ENCODE data around the gene SGO1. TPM values are rescaled to one million over a fixed set of nuclear protein-coding genes. Genes with fewer than 3 reads are reported as not detected.

Gene SGO1
- total RNA-seq (under 1 TPM; 0.38 to 0.55 TPM), polyA plus RNA-seq (under 1 TPM; 0.50 to 0.59 TPM)

DNA sequence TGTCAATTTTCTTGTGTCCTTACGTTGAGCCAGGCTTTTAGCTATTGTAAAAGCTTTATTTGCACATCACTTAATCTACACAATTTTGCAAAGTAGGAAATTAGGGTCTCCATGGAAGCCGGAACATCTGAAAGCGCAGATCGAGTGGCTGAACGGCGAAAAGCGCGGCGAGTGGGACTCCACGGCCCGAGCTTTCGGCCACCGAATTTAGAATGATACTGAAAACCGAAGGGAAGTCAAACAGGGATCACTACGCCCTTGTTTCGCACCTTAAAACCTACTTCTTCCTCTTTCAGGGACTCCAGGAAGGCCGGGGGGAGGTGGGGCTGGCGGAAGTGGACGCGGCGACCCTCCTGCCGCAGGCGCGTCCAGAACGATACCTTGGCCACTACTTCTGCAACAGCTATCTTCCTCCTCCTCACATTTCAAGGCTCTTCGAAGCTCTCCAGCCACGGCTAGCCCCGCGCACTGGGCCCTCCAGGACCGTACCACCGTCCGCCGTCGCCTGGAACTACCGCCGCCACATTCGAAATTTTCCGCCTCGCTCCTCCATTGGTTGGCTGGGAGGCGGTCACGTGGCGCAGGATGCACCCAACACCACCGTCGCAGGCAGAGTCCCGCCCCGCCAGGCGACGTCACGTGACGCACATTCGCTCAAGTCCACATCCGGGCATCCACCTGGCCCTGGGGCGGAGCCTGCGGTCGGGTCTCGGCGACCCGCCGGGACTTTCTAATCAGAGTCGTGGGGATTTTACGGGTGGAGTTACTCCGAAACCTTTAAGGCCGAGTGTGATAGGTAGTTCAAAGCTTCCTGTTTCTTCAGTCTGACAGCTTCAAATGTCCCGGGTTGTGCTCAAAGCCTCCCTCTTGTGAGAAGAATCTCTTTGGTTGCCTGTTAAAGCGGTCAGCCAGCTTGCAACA lies at the start of gene SGO1:
Gene SGO1, minus strand, starts transcription at position 528 of the 921 bp plus-strand sequence. CDS start 2,179 bp downstream, outside the sequence.
- Mint-ChIP-seq H3K27ac (no peak within 1 kb of the TSS), H3K9me3 (no peaks in the 10 kb centered on the region), H3K27me3 (no peaks in the 10 kb centered on the region), H3K4me3 (no peak within 1 kb of the TSS), H3K36me3 (no peaks in the 10 kb centered on the region), H3K4me1 (peaks cover 0 to 3% (median 0%) of the 10 kb centered on the region in 4 donors)
- intact Hi-C loops (cut with micrococcal nuclease): loop anchor here (1.0 to 5.0 kb wide), 5 partner anchors 84 to 1039 kb away; partner anchors contain the start of gene RAB5A
- Histone ChIP-seq H3K9me3 (ENCODE audit: control insufficient read depth in 1 of 2, low read length in 2 of 2) (no peaks in the 10 kb centered on the region), H3K4me1 (ENCODE audit: insufficient read depth, low read length) (peaks cover 28% of the 10 kb centered on the region), H3K27me3 (ENCODE audit: insufficient read depth, low read length) (no peaks in the 10 kb centered on the region), H3K27ac (ENCODE audit: low read depth, low read length) (peak within 1 kb of the TSS; percentile 93), H3K4me3 (ENCODE audit: low read length in 2 of 2) (peak within 1 kb of the TSS; percentile 69 to 92), H3K36me3 (ENCODE audit: insufficient read depth, low read length) (no peaks in the 10 kb centered on the region)
- ChIA-PET POLR2A (ENCODE audit: partially characterized antibody) (interaction anchor here (0.7 to 6.4 kb wide), 9 partner anchors 12 to 240 kb away, joined by 3 to 51 read pairs (median 4); partner anchors contain the start of genes KAT2B and RAB5A), CTCF (ENCODE audit: partially characterized antibody) (interaction anchor here (0.6 to 2.1 kb wide), 4 partner anchors 15 to 144 kb away, joined by 3 to 12 read pairs (median 3); no protein-coding TSS in a partner anchor)
- DNase-seq: peak; percentile 99 to 100 (median 100)

DNA sequence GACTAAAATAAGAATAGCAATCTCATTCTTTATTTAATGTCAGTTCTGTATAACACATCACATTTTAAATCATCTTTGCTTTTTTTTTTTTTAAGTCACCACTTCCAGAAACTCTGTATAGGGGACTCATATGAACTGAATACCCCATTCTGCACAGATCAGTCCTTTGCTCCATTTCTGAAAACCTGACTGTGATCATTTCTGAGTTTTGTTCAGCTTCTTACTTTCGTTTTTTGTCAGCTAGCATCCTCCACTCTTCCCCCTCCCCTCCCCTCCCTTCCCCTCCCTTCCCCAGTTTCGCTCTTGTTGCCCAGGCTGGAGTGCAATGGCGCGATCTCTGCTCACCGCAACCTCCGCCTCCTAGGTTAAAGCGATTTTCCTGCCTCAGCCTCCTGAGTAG lies 49.8 kb upstream of the SGO1 start:
- H3K9me3 Mint-ChIP-seq: peaks cover 0 to 8% (median 0%) of the 10 kb centered on the region in 8 donors
- H3K36me3 Mint-ChIP-seq: peaks cover 0 to 13% of the 10 kb centered on the region in 2 donors
- POLR2A ChIA-PET (ENCODE audit: partially characterized antibody): no interaction called here
- H3K27me3 Mint-ChIP-seq: no peaks in the 10 kb centered on the region
- Histone ChIP-seq H3K27ac (ENCODE audit: low read depth, low read length) (no peak overlapping the region), H3K4me1 (ENCODE audit: insufficient read depth, low read length) (no peaks in the 10 kb centered on the region), H3K9me3 (ENCODE audit: control insufficient read depth in 1 of 2, low read length in 2 of 2) (no peaks in the 10 kb centered on the region), H3K36me3 (ENCODE audit: insufficient read depth, low read length) (no peaks in the 10 kb centered on the region), H3K4me3 (ENCODE audit: low read length in 2 of 2) (no peak overlapping the region), H3K27me3 (ENCODE audit: insufficient read depth, low read length) (no peaks in the 10 kb centered on the region)
- no peak for DNase-seq
- intact Hi-C loops (cut with micrococcal nuclease): no loop called here
- no peak overlapping the region for H3K4me3 Mint-ChIP-seq
- CTCF ChIA-PET (ENCODE audit: partially characterized antibody): interaction anchor here (0.6 to 1.1 kb wide), 2 partner anchors 19 to 225 kb away, joined by 3 to 4 read pairs; no protein-coding TSS in a partner anchor
- H3K27ac Mint-ChIP-seq: no peak overlapping the region
- no peaks in the 10 kb centered on the region for H3K4me1 Mint-ChIP-seq

GRCh38 chr3:20232906-20233780 lies 47.1 kb upstream of the SGO1 start:
- ChIA-PET CTCF (ENCODE audit: partially characterized antibody) (no interaction called here), POLR2A (ENCODE audit: partially characterized antibody) (no interaction called here)
- no peak overlapping the region for H3K4me3 ChIP-seq (ENCODE audit: low read length in 2 of 2)
- Mint-ChIP-seq H3K9me3 (peaks cover 0 to 3% (median 0%) of the 10 kb centered on the region in 8 donors), H3K36me3 (peaks cover 0 to 14% of the 10 kb centered on the region in 2 donors), H3K4me3 (no peak overlapping the region), H3K27ac (no peak overlapping the region), H3K27me3 (no peaks in the 10 kb centered on the region), H3K4me1 (no peaks in the 10 kb centered on the region)
- no peaks in the 10 kb centered on the region for H3K4me1 ChIP-seq (ENCODE audit: insufficient read depth, low read length)
- H3K36me3 ChIP-seq (ENCODE audit: insufficient read depth, low read length): no peaks in the 10 kb centered on the region
- intact Hi-C loops (cut with micrococcal nuclease): no loop called here
- H3K27me3 ChIP-seq (ENCODE audit: insufficient read depth, low read length): no peaks in the 10 kb centered on the region
- no peaks in the 10 kb centered on the region for H3K9me3 ChIP-seq (ENCODE audit: control insufficient read depth in 1 of 2, low read length in 2 of 2)
- DNase-seq: no peak
- no peak overlapping the region for H3K27ac ChIP-seq (ENCODE audit: low read depth, low read length)

GRCh38 chr3:20230954-20231353 lies 44.9 kb upstream of the SGO1 start:
- ChIA-PET CTCF (ENCODE audit: partially characterized antibody) (no interaction called here), POLR2A (ENCODE audit: partially characterized antibody) (no interaction called here)
- Mint-ChIP-seq H3K27me3 (peaks cover 0 to 1% of the 10 kb centered on the region in 2 donors), H3K4me1 (no peaks in the 10 kb centered on the region), H3K36me3 (peaks cover 0 to 10% of the 10 kb centered on the region in 2 donors), H3K9me3 (peaks cover 0 to 2% (median 0%) of the 10 kb centered on the region in 8 donors), H3K27ac (no peak overlapping the region), H3K4me3 (no peak overlapping the region)
- no peak overlapping the region for H3K4me3 ChIP-seq (ENCODE audit: low read length in 2 of 2)
- no peaks in the 10 kb centered on the region for H3K27me3 ChIP-seq (ENCODE audit: insufficient read depth, low read length)
- DNase-seq: no peak
- intact Hi-C loops (cut with micrococcal nuclease): no loop called here
- H3K27ac ChIP-seq (ENCODE audit: low read depth, low read length): no peak overlapping the region
- no peaks in the 10 kb centered on the region for H3K36me3 ChIP-seq (ENCODE audit: insufficient read depth, low read length)
- no peaks in the 10 kb centered on the region for H3K9me3 ChIP-seq (ENCODE audit: control insufficient read depth in 1 of 2, low read length in 2 of 2)
- H3K4me1 ChIP-seq (ENCODE audit: insufficient read depth, low read length): no peaks in the 10 kb centered on the region

- Histone ChIP-seq H3K4me1 (ENCODE audit: insufficient read depth, low read length) (no peaks in the 10 kb centered on the region), H3K4me3 (ENCODE audit: low read length in 2 of 2) (no peak overlapping the region), H3K27me3 (ENCODE audit: insufficient read depth, low read length) (no peaks in the 10 kb centered on the region), H3K27ac (ENCODE audit: low read depth, low read length) (no peak overlapping the region), H3K36me3 (ENCODE audit: insufficient read depth, low read length) (no peaks in the 10 kb centered on the region), H3K9me3 (ENCODE audit: control insufficient read depth in 1 of 2, low read length in 2 of 2) (no peaks in the 10 kb centered on the region)
- H3K27me3 Mint-ChIP-seq: peaks cover 0 to 1% of the 10 kb centered on the region in 2 donors
- peaks cover 0 to 1% (median 0%) of the 10 kb centered on the region in 8 donors for H3K9me3 Mint-ChIP-seq
- CTCF ChIA-PET (ENCODE audit: partially characterized antibody): no interaction called here
- intact Hi-C loops (cut with micrococcal nuclease): no loop called here
- H3K4me1 Mint-ChIP-seq: no peaks in the 10 kb centered on the region
- POLR2A ChIA-PET (ENCODE audit: partially characterized antibody): no interaction called here
- H3K36me3 Mint-ChIP-seq: peaks cover 0 to 8% of the 10 kb centered on the region in 2 donors
- H3K4me3 Mint-ChIP-seq: no peak overlapping the region
- DNase-seq: no peak
- no peak overlapping the region for H3K27ac Mint-ChIP-seq
Measured at GRCh38 chr3:20225769-20226168, 39.8 kb upstream of the SGO1 start.

DNA sequence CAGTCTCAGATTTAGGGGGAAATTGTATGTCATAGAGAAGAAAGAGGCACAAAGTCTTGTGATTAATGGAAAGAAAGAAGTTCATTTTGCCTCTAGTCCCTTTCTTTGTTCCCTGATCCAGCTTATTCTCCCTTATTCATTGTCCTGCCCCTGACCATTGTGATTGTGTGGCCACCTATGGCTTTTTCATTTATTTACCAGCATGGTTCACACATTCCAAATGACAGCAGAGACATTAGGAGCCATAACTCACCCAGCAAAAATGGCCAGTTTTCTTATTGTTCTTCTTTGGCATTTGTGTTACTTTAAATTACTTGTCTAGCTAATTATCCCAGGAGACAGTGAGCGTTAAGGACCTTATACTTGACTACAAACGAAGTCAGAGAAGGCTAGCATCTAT lies 36.3 kb upstream of the SGO1 start:
- H3K36me3 Mint-ChIP-seq: peaks cover 0 to 7% of the 10 kb centered on the region in 2 donors
- no peaks in the 10 kb centered on the region for H3K4me1 ChIP-seq (ENCODE audit: insufficient read depth, low read length)
- no peak overlapping the region for H3K4me3 Mint-ChIP-seq
- H3K4me3 ChIP-seq (ENCODE audit: low read length in 2 of 2): no peak overlapping the region
- DNase-seq: no peak
- H3K27me3 ChIP-seq (ENCODE audit: insufficient read depth, low read length): no peaks in the 10 kb centered on the region
- no peak overlapping the region for H3K27ac ChIP-seq (ENCODE audit: low read depth, low read length)
- peaks cover 0 to 4% (median 0%) of the 10 kb centered on the region in 8 donors for H3K9me3 Mint-ChIP-seq
- H3K9me3 ChIP-seq (ENCODE audit: control insufficient read depth in 1 of 2, low read length in 2 of 2): no peaks in the 10 kb centered on the region
- intact Hi-C loops (cut with micrococcal nuclease): no loop called here
- POLR2A ChIA-PET (ENCODE audit: partially characterized antibody): no interaction called here
- peaks cover 0 to 1% of the 10 kb centered on the region in 2 donors for H3K27me3 Mint-ChIP-seq
- no peaks in the 10 kb centered on the region for H3K36me3 ChIP-seq (ENCODE audit: insufficient read depth, low read length)
- no peaks in the 10 kb centered on the region for H3K4me1 Mint-ChIP-seq
- H3K27ac Mint-ChIP-seq: no peak overlapping the region
- CTCF ChIA-PET (ENCODE audit: partially characterized antibody): no interaction called here

GRCh38 chr3:20218215-20218614 lies 32.2 kb upstream of the SGO1 start:
- Mint-ChIP-seq H3K36me3 (peaks cover 0 to 5% of the 10 kb centered on the region in 2 donors), H3K4me3 (no peak overlapping the region), H3K9me3 (peaks cover 0 to 4% (median 0%) of the 10 kb centered on the region in 8 donors), H3K4me1 (no peaks in the 10 kb centered on the region), H3K27ac (peak overlapping the region in 1 of 7 donors; percentile 54), H3K27me3 (no peaks in the 10 kb centered on the region)
- Histone ChIP-seq H3K36me3 (ENCODE audit: insufficient read depth, low read length) (no peaks in the 10 kb centered on the region), H3K9me3 (ENCODE audit: control insufficient read depth in 1 of 2, low read length in 2 of 2) (no peaks in the 10 kb centered on the region), H3K4me1 (ENCODE audit: insufficient read depth, low read length) (no peaks in the 10 kb centered on the region), H3K27me3 (ENCODE audit: insufficient read depth, low read length) (no peaks in the 10 kb centered on the region), H3K4me3 (ENCODE audit: low read length in 2 of 2) (no peak overlapping the region), H3K27ac (ENCODE audit: low read depth, low read length) (no peak overlapping the region)
- POLR2A ChIA-PET (ENCODE audit: partially characterized antibody): no interaction called here
- CTCF ChIA-PET (ENCODE audit: partially characterized antibody): no interaction called here
- DNase-seq: no peak
- intact Hi-C loops (cut with micrococcal nuclease): no loop called here
